Brain pericyte (primary cell): ENCODE data around the gene IFI30.
A peak's percentile ranks its signal among the peaks of the same experiment; 100 is the strongest.
"Not testable (repeated sequence)": the region's sequence is repeated elsewhere in the genome, so short reads cannot be mapped to it uniquely, and the experiment has no call there.

Source experiments
- DNase-seq: peaks from one replicate; pipeline ENCODE4 v3.0.0-alpha.2; 2012; ENCODE audit warnings: low read depth, low spot score

IFI30 gene

DNA sequence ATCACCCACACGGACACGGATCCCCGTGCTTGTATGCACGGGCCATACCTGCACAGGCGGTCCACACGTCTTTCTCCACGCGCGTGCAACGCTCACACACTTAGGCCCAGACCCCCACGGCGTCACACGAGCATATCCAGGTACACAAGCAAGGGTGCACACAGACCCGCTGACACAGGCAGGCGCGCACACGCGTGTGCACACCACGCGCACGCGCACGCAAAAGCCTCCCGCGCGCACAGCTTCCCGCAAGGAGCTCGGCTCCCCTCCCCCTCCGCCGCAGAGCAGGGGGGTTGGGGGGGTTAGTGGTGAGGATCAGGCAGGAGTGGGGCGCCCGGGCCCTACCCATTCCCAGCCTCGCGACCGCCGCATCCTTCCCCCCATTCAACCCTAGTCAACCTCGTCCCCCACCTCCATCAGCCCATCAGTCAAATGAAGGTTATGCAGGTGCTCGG is 29.8 kb downstream of the IFI30 start:
- DNase-seq: no peak

DNA sequence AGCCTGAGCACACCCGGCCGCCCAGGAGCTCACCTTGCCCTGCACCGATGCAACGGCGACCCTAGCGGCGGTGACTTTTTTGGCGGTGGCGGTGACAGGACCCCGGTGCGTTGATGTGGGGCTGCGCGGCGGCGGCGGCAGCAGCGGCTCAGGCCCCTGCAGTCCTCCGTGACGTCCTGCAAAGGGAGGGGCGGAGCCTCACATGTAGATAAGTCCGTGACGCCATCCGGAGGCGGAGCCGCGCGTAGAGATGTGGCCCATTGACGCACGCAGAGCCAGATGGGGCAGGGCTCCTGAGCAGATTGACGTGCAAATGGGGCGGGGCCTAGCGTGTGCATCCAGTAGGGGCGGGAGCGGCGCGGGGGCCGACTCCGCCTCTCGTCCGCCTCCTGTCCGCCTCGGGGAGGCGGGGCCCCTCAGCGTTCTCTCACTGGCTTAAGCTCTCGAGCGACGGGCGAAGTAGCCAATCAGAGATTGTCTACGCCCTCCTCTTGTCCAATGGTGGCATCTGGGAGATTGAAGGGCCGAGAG is 30.3 kb downstream of the IFI30 start, which contains the start of gene RAB3A:
Gene RAB3A, minus strand, starts transcription at position 180 of the 531 bp plus-strand sequence. CDS start 1,302 bp downstream, outside the sequence.
- peak; percentile 100 for DNase-seq

GRCh38 chr19:18204394-18205199 is 31.0 kb downstream of the IFI30 start:
- DNase-seq: no peak

GRCh38 chr19:18205200-18205892 is 31.7 kb downstream of the IFI30 start:
- DNase-seq: no peak

DNA sequence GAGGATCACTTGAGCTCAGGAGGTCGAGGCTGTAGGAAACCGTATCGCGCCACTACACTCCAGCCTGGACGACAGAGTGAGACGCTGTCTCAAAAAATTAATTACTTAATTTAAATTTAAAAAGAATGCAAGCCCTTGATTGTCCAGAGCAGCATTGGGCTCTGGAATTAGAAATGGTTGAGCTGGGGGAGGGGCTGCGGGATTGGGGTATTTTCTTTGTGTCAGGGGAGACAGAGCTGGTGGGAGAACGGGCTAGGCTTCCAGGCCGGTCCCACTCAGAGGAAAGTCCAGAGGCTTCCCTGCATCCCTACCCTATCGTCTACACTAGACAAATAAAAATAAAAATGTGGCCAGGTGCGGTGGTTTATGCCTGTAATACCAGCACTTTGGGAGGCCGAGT is 32.4 kb downstream of the IFI30 start:
- DNase-seq: no peak

- DNase-seq: no peak
Measured at GRCh38 chr19:18208098-18208951, 34.7 kb downstream of the IFI30 start.

DNA sequence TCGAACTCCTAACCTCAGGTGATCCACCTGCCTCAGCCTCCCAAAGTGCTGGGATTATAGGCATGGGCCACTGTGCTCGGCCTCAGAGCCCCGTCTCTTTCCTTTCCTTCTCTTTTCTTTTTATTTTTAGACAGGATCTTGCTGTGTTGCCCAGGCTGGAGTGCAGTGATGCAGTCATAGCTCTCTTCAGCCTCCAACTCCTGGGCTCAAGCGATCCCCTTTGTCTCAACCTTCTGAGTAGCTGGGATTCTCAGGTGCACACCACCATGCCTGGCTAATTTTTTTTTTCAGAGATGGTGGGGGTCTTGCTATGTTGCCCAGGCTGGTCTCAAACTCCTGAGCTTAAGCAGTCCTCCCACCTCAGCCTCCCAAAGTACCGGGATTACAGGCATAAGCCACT is 36.3 kb downstream of the IFI30 start:
- not testable (repeated sequence) for DNase-seq

GRCh38 chr19:18211683-18212082 is 38.1 kb downstream of the IFI30 start:
- no peak for DNase-seq

DNA sequence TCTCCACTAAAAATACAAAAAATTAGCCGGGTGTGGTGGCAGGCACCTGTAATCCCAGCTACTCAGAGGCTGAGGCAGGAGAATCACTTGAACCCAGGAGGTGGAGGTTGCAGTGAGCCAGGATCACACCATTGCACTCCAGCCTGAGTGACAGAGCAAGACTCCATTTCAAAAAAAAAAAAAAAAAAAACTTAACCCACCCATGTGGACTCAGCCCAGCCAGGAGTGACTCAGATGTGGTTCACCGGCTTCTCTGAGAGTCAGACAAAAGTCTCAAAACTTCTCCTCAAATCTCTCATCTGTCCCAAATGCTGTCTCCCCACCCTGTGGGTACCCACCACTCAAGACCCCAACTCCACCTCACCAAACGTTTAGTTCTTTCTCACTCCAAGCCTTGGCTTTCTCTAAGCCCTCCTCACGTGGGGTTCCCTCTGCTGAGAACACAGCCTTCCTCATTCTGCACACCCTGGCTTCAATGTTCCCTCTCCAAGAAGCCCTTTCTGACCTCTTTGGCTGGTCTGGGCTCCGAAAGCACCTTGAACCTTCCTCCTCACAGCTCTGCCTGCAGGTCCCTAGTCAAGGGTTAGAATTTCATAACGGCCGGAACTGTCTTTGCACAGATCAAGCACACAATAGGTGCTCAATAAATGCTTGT is 41.3 kb downstream of the IFI30 start:
- DNase-seq: no peak

- DNase-seq: no peak
Measured at GRCh38 chr19:18216789-18217188, 43.2 kb downstream of the IFI30 start.

GRCh38 chr19:18218159-18218558 is 44.5 kb downstream of the IFI30 start:
- DNase-seq: no peak

DNA sequence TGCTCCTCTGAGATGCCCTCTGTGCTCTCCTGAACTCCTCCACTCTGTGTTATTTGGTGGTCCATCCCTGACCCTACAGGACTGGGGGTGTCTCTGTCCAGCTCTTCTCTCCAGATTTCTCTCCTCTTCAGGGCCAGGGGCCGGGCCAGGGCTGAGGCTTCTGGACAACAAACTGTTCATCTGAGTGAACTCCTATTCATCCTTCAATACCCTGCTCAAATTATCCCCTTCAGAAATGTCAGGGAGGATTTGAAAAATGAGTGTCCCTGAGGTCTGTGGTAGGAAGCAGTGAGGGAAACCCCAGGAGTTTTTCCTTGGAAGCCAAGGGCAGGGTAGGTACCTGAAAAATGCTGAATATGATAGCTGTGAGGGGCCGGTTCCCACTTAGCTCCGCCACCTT is 45.0 kb downstream of the IFI30 start:
- no peak for DNase-seq

DNA sequence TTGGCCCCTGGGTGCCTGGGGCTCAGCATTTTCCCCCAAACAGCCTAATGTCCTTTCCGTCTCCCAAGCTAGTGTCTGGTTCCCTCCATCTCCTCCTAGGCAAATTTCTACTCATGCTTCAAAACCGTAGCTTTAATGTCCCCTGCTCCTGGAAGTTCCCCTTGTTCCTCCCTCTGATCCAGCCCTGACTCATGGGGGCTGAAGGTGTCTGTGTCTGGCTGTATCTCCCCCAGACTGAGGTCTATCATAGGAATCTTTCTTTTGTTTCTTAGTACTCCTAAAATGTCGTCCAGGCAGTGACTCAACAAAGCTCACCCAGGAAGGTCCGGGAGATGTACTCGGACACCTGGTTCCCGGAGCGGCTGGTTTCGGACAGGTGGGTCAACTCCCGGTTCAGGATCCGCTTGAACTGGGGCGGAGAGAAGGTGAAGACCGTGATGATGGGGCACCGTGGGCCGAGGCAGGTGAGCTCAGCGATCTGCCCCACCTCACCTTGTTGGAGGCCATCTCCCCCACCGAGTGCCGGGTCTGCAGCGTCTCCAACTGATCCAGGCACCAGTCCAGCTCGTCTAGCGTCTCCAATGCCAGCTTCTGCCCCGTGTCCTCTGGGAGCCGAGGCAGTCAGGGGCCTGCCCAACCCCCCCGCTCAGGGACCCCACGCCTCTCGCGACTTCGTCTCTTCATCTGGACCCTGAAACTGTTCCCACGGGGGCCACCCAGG is 46.5 kb downstream of the IFI30 start:
- DNase-seq: no peak

GRCh38 chr19:18220632-18221275 is 47.1 kb downstream of the IFI30 start:
- DNase-seq: no peak

DNA sequence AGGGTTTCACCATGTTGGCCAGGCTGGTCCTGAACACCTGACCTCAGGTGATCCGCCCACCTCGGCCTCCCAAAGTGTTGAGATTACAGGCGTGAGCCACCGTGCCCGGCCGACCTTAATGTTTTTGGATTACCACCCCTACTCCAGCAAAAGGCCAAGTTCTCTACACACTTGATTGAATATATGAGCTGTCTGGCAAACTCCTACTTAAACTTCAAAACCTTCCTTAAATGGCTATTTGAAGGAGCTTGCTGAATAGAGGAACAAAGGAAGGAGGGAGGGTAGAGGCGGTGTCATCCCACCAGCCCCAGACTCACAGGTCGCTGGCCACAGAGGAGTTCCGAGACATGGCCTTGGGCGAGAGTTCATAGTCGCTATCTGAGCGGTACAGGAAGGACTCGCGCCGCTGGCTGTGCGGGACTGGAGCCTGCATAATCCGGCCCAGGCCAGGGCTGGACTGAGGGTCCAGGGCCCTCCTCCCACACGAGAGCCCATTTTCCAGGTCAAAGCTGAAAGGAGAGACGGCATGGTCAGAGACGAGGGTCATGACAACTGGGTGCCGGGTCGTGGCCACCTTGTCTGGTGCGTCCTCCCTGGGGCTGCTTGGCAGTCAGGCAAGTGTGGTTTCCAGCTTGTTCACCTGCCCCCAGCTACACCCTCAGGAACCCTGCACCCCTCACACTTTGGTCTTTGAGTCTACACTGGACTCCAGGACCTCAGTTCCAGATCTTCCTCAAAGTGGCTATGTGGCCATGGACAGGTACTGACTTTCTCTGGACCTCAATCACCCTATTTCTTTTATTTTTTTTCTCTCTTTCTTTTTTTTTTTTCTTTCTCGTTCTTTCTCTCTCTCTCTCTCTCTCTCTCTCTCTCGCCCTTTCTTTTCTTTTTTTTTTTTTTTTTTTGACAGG is 48.5 kb downstream of the IFI30 start:
- DNase-seq: no peak

- no peak for DNase-seq
Measured at GRCh38 chr19:18223860-18224524, 50.4 kb downstream of the IFI30 start.

GRCh38 chr19:18224525-18225354 is 51.1 kb downstream of the IFI30 start:
- peak; percentile 97 for DNase-seq

DNA sequence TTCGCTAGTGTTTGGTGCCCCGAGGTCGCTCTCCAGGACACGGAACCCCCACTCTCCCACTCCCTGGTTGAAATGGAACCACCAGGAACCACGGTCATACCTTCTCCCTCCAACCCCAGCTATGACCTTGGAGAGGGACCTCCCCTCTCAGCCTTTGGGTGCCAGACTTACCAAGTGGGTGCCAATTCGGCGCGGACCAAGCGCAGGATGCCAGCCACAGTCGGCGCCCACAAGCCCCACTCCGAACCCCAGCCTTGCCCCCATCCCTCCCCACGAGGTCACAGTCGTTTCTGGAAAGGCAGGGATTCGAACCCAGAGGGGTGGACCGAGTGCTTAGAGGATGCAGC is 51.7 kb downstream of the IFI30 start:
- no peak for DNase-seq
